ENCODE results near the gene UTP3. TPM values are rescaled to one million over a fixed set of nuclear protein-coding genes. Genes with fewer than 3 reads are reported as not detected.

UTP3 gene
- total and polyA plus RNA-seq, 4 donors: 20.1 to 32.0 (median 28.2) TPM

DNA sequence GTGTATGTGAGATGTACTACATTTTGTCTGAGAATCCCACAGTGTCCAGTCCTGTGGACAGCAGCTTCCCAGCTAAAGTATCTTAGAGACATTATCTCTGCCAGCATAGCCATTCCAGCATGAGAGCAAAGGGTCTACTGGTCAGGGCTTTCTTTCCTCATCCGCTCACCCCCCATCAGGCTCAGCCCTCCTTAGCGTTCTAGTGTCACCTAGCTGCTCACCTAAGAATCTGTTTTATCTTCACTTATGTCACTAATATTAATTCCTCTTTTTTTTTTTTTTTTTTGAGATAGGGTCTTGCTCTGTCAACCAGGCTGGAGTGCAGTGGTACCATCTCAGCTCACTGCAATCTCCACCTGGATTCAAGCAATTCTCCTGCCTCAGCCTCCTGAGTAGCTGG is 49.1 kb downstream of the UTP3 start:
- Histone ChIP-seq H3K4me3 (no peak overlapping the region), H3K36me3 (ENCODE audit: control insufficient read depth in 4 of 4, insufficient read depth in 4 of 4, low read length in 4 of 4) (no peaks in the 10 kb centered on the region), H3K9ac (ENCODE audit: insufficient read depth in 1 of 2, low read length in 2 of 2) (no peak overlapping the region), H3K27ac (ENCODE audit: low read depth in 1 of 2, low read length in 1 of 2) (no peak overlapping the region), H3K9me3 (ENCODE audit: control insufficient read depth in 4 of 4, insufficient read depth in 3 of 4, low read length in 3 of 4) (no peaks in the 10 kb centered on the region), H3K4me1 (ENCODE audit: control insufficient read depth in 5 of 5, insufficient read depth in 5 of 5, low read length in 5 of 5) (peaks cover 0 to 35% (median 3%) of the 10 kb centered on the region in 5 donors), H3K27me3 (ENCODE audit: control insufficient read depth in 3 of 3, insufficient read depth in 3 of 3, low read length in 2 of 3) (no peaks in the 10 kb centered on the region)
- WGBS, 2 donors: 72 to 88% methylated on average over 2 of the region's 2 CpGs
- TF ChIP-seq, protein P1, sequence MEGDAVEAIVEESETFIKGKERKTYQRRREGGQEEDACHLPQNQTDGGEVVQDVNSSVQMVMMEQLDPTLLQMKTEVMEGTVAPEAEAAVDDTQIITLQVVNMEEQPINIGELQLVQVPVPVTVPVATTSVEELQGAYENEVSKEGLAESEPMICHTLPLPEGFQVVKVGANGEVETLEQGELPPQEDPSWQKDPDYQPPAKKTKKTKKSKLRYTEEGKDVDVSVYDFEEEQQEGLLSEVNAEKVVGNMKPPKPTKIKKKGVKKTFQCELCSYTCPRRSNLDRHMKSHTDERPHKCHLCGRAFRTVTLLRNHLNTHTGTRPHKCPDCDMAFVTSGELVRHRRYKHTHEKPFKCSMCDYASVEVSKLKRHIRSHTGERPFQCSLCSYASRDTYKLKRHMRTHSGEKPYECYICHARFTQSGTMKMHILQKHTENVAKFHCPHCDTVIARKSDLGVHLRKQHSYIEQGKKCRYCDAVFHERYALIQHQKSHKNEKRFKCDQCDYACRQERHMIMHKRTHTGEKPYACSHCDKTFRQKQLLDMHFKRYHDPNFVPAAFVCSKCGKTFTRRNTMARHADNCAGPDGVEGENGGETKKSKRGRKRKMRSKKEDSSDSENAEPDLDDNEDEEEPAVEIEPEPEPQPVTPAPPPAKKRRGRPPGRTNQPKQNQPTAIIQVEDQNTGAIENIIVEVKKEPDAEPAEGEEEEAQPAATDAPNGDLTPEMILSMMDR (IDR thresholded peaks at IDR 0.05; ENCODE audit: control extremely low read depth, extremely low read depth): no peak
- ATAC-seq (ENCODE audit: insufficient read depth, low FRiP score) (no peak), DNase-seq (no peak)

DNA sequence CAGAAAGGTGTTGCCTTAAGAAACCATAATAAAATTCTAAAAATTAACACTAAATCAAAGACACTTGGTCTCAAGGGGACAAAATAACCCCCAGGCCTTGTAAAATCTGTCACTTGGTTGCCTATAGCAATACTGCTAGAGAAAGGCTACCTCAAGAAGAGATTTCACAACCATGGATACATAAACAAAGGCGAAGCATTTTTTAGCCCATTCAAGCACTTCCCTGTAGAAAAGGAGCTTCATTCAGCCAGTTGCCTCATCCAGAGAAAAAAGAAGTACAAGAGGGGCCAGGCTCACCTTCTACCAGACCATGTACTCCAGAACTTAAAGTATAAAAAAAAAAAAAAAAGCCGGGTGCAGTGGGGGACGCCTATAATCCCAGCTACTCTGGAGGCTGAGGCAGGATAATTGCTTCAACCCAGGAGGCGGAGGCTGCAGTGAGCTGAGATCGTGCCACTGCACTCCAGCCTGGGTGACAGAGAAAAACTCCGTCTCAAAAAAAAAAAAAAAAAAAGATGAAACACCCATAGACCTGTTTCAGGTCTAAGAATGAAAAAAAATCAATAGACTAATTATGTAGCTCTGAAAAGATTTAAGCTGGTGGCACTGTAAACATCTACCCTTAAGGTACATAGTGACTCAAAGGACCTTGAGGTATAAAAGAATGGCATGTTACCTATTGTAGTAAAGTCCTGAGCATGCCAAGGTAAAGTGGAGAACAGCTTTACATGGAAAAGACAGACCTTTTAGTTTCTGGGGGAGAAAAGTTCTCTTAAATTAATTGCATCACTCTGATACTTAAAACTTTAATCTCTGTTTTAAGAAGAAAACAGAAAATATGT is 51.4 kb downstream of the UTP3 start:
- no peak overlapping the region for H3K9ac ChIP-seq (ENCODE audit: insufficient read depth in 1 of 2, low read length in 2 of 2)
- H3K36me3 ChIP-seq (ENCODE audit: control insufficient read depth in 4 of 4, insufficient read depth in 4 of 4, low read length in 4 of 4): no peaks in the 10 kb centered on the region
- DNase-seq: peak in 2 of 3 donors; percentile 21 to 41
- no peak overlapping the region for H3K4me3 ChIP-seq
- H3K27ac ChIP-seq (ENCODE audit: low read depth in 1 of 2, low read length in 1 of 2): no peak overlapping the region
- no peaks in the 10 kb centered on the region for H3K9me3 ChIP-seq (ENCODE audit: control insufficient read depth in 4 of 4, insufficient read depth in 3 of 4, low read length in 3 of 4)
- TF ChIP-seq, protein P1 (IDR thresholded peaks at IDR 0.05; ENCODE audit: control extremely low read depth, extremely low read depth): no peak
- H3K4me1 ChIP-seq (ENCODE audit: control insufficient read depth in 5 of 5, insufficient read depth in 5 of 5, low read length in 5 of 5): peaks cover 0 to 28% (median 6%) of the 10 kb centered on the region in 5 donors
- H3K27me3 ChIP-seq (ENCODE audit: control insufficient read depth in 3 of 3, insufficient read depth in 3 of 3, low read length in 2 of 3): no peaks in the 10 kb centered on the region
- peak; percentile 37 for ATAC-seq (ENCODE audit: insufficient read depth, low FRiP score)
- 55 to 61% methylated on average over 6 of the region's 6 CpGs for WGBS, 2 donors

Small RNA genes lying within 50 kb of the gene (small RNA-seq; reads per million reads assigned to genes)
- gene RNU6-520P (ENCODE audit: low replicate concordance): not detected
- not detected for gene RNU6-784P (ENCODE audit: low replicate concordance)

Other genes with a start within 250 kb of the UTP3 start
- not detected for gene MUC7, start 216.3 kb upstream of the UTP3 start, total RNA-seq
- gene MUC7, start 216.3 kb upstream of the UTP3 start, polyA plus RNA-seq: not detected
- under 1 TPM in 1 of 2 donors, not detected in 1; 0.51 TPM for gene AMTN, start 170.0 kb upstream of the UTP3 start, total RNA-seq
- gene AMTN, start 170.0 kb upstream of the UTP3 start, polyA plus RNA-seq: not detected
- gene AMBN, start 96.3 kb upstream of the UTP3 start, total RNA-seq: not detected
- not detected for gene AMBN, start 96.3 kb upstream of the UTP3 start, polyA plus RNA-seq
- under 1 TPM; 0.11 to 0.28 TPM for gene ENAM, start 59.8 kb upstream of the UTP3 start, total RNA-seq
- under 1 TPM; 0.06 TPM for gene ENAM, start 59.8 kb upstream of the UTP3 start, polyA plus RNA-seq
- gene JCHAIN, start 22.0 kb upstream of the UTP3 start, total RNA-seq: 100 to 1,000 TPM; 131 to 276 TPM
- 10 to 100 TPM; 18.3 to 91.8 TPM for gene JCHAIN, start 22.0 kb upstream of the UTP3 start, polyA plus RNA-seq
- 100 to 1,000 TPM in 1 of 2 donors, 10 to 100 TPM in 1; 61.5 to 122 TPM for gene RUFY3, start 33.4 kb downstream of the UTP3 start, total RNA-seq
- gene RUFY3, start 33.4 kb downstream of the UTP3 start, polyA plus RNA-seq: 10 to 100 TPM; 17.2 to 25.0 TPM
- 10 to 100 TPM; 50.3 to 64.6 TPM for gene GRSF1, start 151.4 kb downstream of the UTP3 start, total RNA-seq
- gene GRSF1, start 151.4 kb downstream of the UTP3 start, polyA plus RNA-seq: 10 to 100 TPM; 28.5 to 44.7 TPM
- gene MOB1B, start 213.8 kb downstream of the UTP3 start, total RNA-seq: 10 to 100 TPM; 24.4 to 51.0 TPM
- 1 to 10 TPM; 6.1 to 7.7 TPM for gene MOB1B, start 213.8 kb downstream of the UTP3 start, polyA plus RNA-seq

All from lung (tissue), 13 donors.